Measurements from ENCODE around the gene AHNAK2. TPM values are rescaled to one million over a fixed set of nuclear protein-coding genes. Genes with fewer than 3 reads are reported as not detected.

Gene AHNAK2
- total RNA-seq, 1 experiment from 2014 or later: 223 TPM

- TF ChIP-seq POLR2AphosphoS5 (IDR thresholded peaks at IDR 0.05; ENCODE audit: low read depth, low read length): no peak
- no peak for TF ChIP-seq TCF7L2 (IDR thresholded peaks at IDR 0.05; ENCODE audit: low read depth, low read length)
- TF ChIP-seq CTCF (IDR thresholded peaks at IDR 0.05): no peak
- TF ChIP-seq REST (IDR thresholded peaks at IDR 0.05; ENCODE audit: insufficient read depth in 1 of 2, low read depth in 2 of 2, low read length in 1 of 2): no peak
- no peak for TF ChIP-seq SIN3A (IDR thresholded peaks at IDR 0.05; ENCODE audit: borderline replicate concordance, insufficient read depth, low read depth, low read length)
- Histone ChIP-seq H3K9me3 (ENCODE audit: control insufficient read depth, insufficient read depth, low read depth, low read length) (no peaks in the 10 kb centered on the region), H3K36me3 (ENCODE audit: control insufficient read depth, insufficient read depth, low read length) (no peaks in the 10 kb centered on the region), H3K4me3 (ENCODE audit: low read depth in 2 of 2, low read length in 2 of 2) (no peak overlapping the region), H3K27ac (ENCODE audit: low read length) (no peak overlapping the region), H3K27me3 (ENCODE audit: control insufficient read depth, insufficient read depth, low read length) (no peaks in the 10 kb centered on the region), H3K4me1 (ENCODE audit: control insufficient read depth, insufficient read depth, low read length) (no peaks in the 10 kb centered on the region)
- BruUV-seq (replicated peaks): no TSS peak
- ATAC-seq (no peak), DNase-seq (ENCODE audit: low read depth, low spot score) (no peak)
- ChIA-PET CTCF (no interaction called here), POLR2A (interaction anchor here (0.5 to 0.9 kb wide), 2 partner anchors 11 to 117 kb away, joined by 3 to 4 read pairs; no protein-coding TSS in a partner anchor)
- in situ Hi-C loops (cut with HindIII; ENCODE audit: low pct_unique_long_range_greater_than_20kb, low sequenced_read_pairs) (no loop called here), intact Hi-C loops (cut with micrococcal nuclease; ENCODE audit: unreplicated experiment) (no loop called here)
Observed at GRCh38 chr14:104887623-104888488, 90.3 kb downstream of the AHNAK2 start.

Other genes starting within 250 kb of the AHNAK2 start
- 100 TPM for gene SIVA1, start 225.2 kb downstream of the AHNAK2 start, total RNA-seq (2021; ENCODE audit: unreplicated experiment)
- gene AKT1, start 182.6 kb downstream of the AHNAK2 start, total RNA-seq (2021; ENCODE audit: unreplicated experiment): 175 TPM
- gene ZBTB42, start 177.3 kb downstream of the AHNAK2 start, total RNA-seq (2021; ENCODE audit: unreplicated experiment): 16.5 TPM
- gene CEP170B, start 113.1 kb downstream of the AHNAK2 start, total RNA-seq (2021; ENCODE audit: unreplicated experiment): 17.8 TPM
- 0.15 TPM for gene PLD4, start 53.5 kb downstream of the AHNAK2 start, total RNA-seq (2021; ENCODE audit: unreplicated experiment)
- 13.8 TPM for gene CLBA1, start 7.4 kb upstream of the AHNAK2 start, total RNA-seq (2021; ENCODE audit: unreplicated experiment)
- 39.9 TPM for gene CDCA4, start 42.7 kb upstream of the AHNAK2 start, total RNA-seq (2021; ENCODE audit: unreplicated experiment)
- gene GPR132, start 87.1 kb upstream of the AHNAK2 start, total RNA-seq (2021; ENCODE audit: unreplicated experiment): 0.08 TPM
- 43.7 TPM for gene JAG2, start 190.4 kb upstream of the AHNAK2 start, total RNA-seq (2021; ENCODE audit: unreplicated experiment)
- 75.3 TPM for gene NUDT14, start 202.9 kb upstream of the AHNAK2 start, total RNA-seq (2021; ENCODE audit: unreplicated experiment)